Upper lobe of left lung (tissue), 6 donors: ENCODE results near the gene ADAMTSL2. TPM values are rescaled to one million over a fixed set of nuclear protein-coding genes. Genes with fewer than 3 reads are reported as not detected.

ENCODE experiments used
- ATAC-seq, 2 donors: fragments of 200-7000 bp; cut with Tn5 transposase; one replicate each; pipeline ENCODE4 v1.9.1; 2022; ENCODE audit warnings: mild to moderate bottlenecking in 2 of 2, moderate library complexity in 2 of 2; ENCODE audit not compliant: low FRiP score in 2 of 2
- DNase-seq, 2 donors: peaks; one replicate each; pipeline ENCODE4 v3.0.0-alpha.2; 2019 to 2020
- H3K27ac ChIP-seq, 4 donors: fragments of 200-600 bp; sonication (generic); one replicate each; pipeline ENCODE4 v1.5.1; 2016 to 2019
- H3K27me3 ChIP-seq, 4 donors: fragments of 200-600 bp; sonication (generic); one replicate each; pipeline ENCODE4 v1.5.1; 2017 to 2019
- H3K36me3 ChIP-seq, 4 donors: fragments of 200-600 bp; sonication (generic); one replicate each; pipeline ENCODE4 v1.5.1; 2016 to 2019
- H3K4me1 ChIP-seq, 4 donors: fragments of 200-600 bp; sonication (generic); one replicate each; pipeline ENCODE4 v1.5.1; 2018 to 2019
- H3K4me3 ChIP-seq, 4 donors: fragments of 200-600 bp; sonication (generic); one replicate each; pipeline ENCODE4 v1.5.1; 2017 to 2019; ENCODE audit warnings: mild to moderate bottlenecking in 2 of 4, moderate library complexity in 1 of 4
- H3K9me3 ChIP-seq, 4 donors: fragments of 200-600 bp; sonication (generic); one replicate each; pipeline ENCODE4 v1.5.1; 2018 to 2019
- CTCF ChIP-seq, 6 experiments: fragments of 450-650 bp in 4 of 6; fragments of 200-600 bp in 2 of 6; sonication (generic) in 2 of 6; IDR thresholded peaks; one replicate each; pipeline ENCODE4 v1.5.1; 2016 to 2019; ENCODE audit warnings: antibody characterized with exemption in 6 of 6
- EP300 ChIP-seq, 4 donors: sonication (generic); formaldehyde crosslinking; IDR thresholded peaks; one replicate each; pipeline ENCODE4 v1.5.1; 2017; ENCODE audit warnings: antibody characterized with exemption in 4 of 4, control low read depth in 2 of 4
- POLR2A ChIP-seq, 4 donors: fragments of 450-650 bp; IDR thresholded peaks; one replicate each; pipeline ENCODE4 v1.5.1; 2016 to 2017; ENCODE audit warnings: antibody characterized with exemption in 4 of 4, mild to moderate bottlenecking in 2 of 4
- POLR2AphosphoS5 ChIP-seq, 2 donors: sonication (generic); formaldehyde crosslinking; IDR thresholded peaks; one replicate each; pipeline ENCODE4 v1.5.1; 2017; ENCODE audit warnings: antibody characterized with exemption in 2 of 2
- WGBS, 2 donors: methylation state at CpG; one replicate each; pipeline ENCODE4 v1.1.5; 2017 to 2018; 5-methylcytosine and 5-hydroxymethylcytosine counted together
- total RNA-seq, 6 donors: library from RNA; depleted of rRNA in 4 of 6; stranded (reverse); fragments of >200 nt in 4 of 6; gene quantifications; one replicate each; pipeline versions ENCODE4 v1.1.0 to v1.2.1, GENCODE V29; 2016 to 2021
- donor health status: DM: no; HTN: no; CAD: no; lungs with moderate emphysema.
- donor health status: DM: no; HTN: yes; CAD: no; lungs with severe emphysema.

The ADAMTSL2 gene
- total RNA-seq, 6 donors from 2014 or later: 1.4 to 34.8 (median 19.2) TPM

GRCh38 chr9:133528876-133529241 lies 5.6 kb upstream of the ADAMTSL2 start:
- H3K4me3 ChIP-seq: no peak overlapping the region
- no peaks in the 10 kb centered on the region for H3K36me3 ChIP-seq
- no peak for ATAC-seq
- H3K4me1 ChIP-seq: peaks cover 25 to 31% (median 27%) of the 10 kb centered on the region in 4 donors
- 80% methylated on average over 11 of the region's 11 CpGs; no CpG with 5 or more reads in 1 of the 2 donors for WGBS, 2 donors
- peaks cover 0 to under 1% (median 0%) of the 10 kb centered on the region in 4 donors for H3K27me3 ChIP-seq
- H3K9me3 ChIP-seq: no peaks in the 10 kb centered on the region
- no peak overlapping the region for H3K27ac ChIP-seq
- TF ChIP-seq POLR2A (IDR thresholded peaks at IDR 0.05) (no peak), CTCF (IDR thresholded peaks at IDR 0.05) (no peak), POLR2AphosphoS5 (IDR thresholded peaks at IDR 0.05) (no peak), EP300 (IDR thresholded peaks at IDR 0.05) (no peak)
- DNase-seq: no peak

GRCh38 chr9:133529457-133529856 lies 5.0 kb upstream of the ADAMTSL2 start:
- no peak for DNase-seq
- no peaks in the 10 kb centered on the region for H3K36me3 ChIP-seq
- 82 to 96% methylated on average over 5 of the region's 7 CpGs for WGBS, 2 donors
- peaks cover 30 to 37% (median 32%) of the 10 kb centered on the region in 4 donors for H3K4me1 ChIP-seq
- TF ChIP-seq CTCF (IDR thresholded peaks at IDR 0.05): no peak
- TF ChIP-seq EP300 (IDR thresholded peaks at IDR 0.05): no peak
- no peak for TF ChIP-seq POLR2AphosphoS5 (IDR thresholded peaks at IDR 0.05)
- TF ChIP-seq POLR2A (IDR thresholded peaks at IDR 0.05): no peak
- no peak overlapping the region for H3K27ac ChIP-seq
- H3K4me3 ChIP-seq: no peak overlapping the region
- peaks cover 0 to 6% (median 0%) of the 10 kb centered on the region in 4 donors for H3K27me3 ChIP-seq
- no peak for ATAC-seq
- no peaks in the 10 kb centered on the region for H3K9me3 ChIP-seq

GRCh38 chr9:133529874-133530273 lies 4.6 kb upstream of the ADAMTSL2 start:
- ATAC-seq (no peak), DNase-seq (peak in 1 of 2 donors; percentile 51)
- Histone ChIP-seq H3K4me3 (no peak overlapping the region), H3K4me1 (peaks cover 34 to 41% (median 36%) of the 10 kb centered on the region in 4 donors), H3K36me3 (no peaks in the 10 kb centered on the region), H3K27ac (no peak overlapping the region), H3K9me3 (no peaks in the 10 kb centered on the region), H3K27me3 (peaks cover 0 to 10% (median 0%) of the 10 kb centered on the region in 4 donors)
- TF ChIP-seq POLR2A (IDR thresholded peaks at IDR 0.05) (no peak), EP300 (IDR thresholded peaks at IDR 0.05) (no peak), CTCF (IDR thresholded peaks at IDR 0.05) (no peak), POLR2AphosphoS5 (IDR thresholded peaks at IDR 0.05) (no peak)
- WGBS, 2 donors: 78 to 86% methylated on average over 7 of the region's 7 CpGs

- Histone ChIP-seq H3K36me3 (no peaks in the 10 kb centered on the region), H3K4me3 (no peak overlapping the region), H3K9me3 (no peaks in the 10 kb centered on the region), H3K27me3 (peaks cover 0 to 10% (median 0%) of the 10 kb centered on the region in 4 donors), H3K27ac (no peak overlapping the region), H3K4me1 (peaks cover 33 to 54% (median 38%) of the 10 kb centered on the region in 4 donors)
- DNase-seq: no peak
- ATAC-seq: no peak
- 70 to 80% methylated on average over 5 to 9 of the region's 9 CpGs for WGBS, 2 donors
- TF ChIP-seq CTCF (IDR thresholded peaks at IDR 0.05) (no peak), POLR2AphosphoS5 (IDR thresholded peaks at IDR 0.05) (no peak), EP300 (IDR thresholded peaks at IDR 0.05) (no peak), POLR2A (IDR thresholded peaks at IDR 0.05) (no peak)
Measured at GRCh38 chr9:133531293-133531692, 3.2 kb upstream of the ADAMTSL2 start.
